CD4-positive, alpha-beta T cell treated with Interleukin-17A for 1 hour (primary cell): ENCODE data around the gene KIAA0753.

Experiments used
- DNase-seq: peaks from one replicate; pipeline ENCODE4 v3.0.0-alpha.2; 2020

KIAA0753 gene

DNA sequence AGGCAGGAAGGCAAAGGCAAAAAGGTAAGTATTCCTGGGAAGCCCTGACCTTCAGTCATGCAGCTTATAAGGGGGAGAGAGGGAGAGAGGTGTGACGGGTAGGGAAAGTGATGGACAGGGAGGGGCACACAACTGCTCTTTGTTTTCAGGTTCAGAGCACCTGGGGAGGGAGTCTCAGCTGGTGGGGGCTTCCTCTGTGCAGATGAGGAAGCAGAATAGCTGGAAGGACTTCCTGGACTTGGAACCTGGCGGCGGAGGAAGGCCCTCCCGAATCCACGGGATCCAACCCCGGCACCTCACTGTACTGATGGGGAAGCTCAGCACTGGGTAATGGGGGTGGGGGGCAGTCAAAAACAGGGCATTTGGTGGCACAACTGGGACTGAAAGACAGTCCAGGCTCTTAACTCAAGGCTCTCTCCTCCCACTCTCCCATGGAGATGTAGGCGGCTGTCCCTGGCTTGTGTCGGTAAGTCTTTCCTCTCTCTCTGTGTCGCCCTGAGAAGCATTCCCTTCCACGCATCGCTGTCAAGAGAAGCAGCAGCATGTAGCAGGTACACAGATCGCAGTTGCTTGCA, 72.2 kb downstream of the KIAA0753 start:
- no peak for DNase-seq

DNA sequence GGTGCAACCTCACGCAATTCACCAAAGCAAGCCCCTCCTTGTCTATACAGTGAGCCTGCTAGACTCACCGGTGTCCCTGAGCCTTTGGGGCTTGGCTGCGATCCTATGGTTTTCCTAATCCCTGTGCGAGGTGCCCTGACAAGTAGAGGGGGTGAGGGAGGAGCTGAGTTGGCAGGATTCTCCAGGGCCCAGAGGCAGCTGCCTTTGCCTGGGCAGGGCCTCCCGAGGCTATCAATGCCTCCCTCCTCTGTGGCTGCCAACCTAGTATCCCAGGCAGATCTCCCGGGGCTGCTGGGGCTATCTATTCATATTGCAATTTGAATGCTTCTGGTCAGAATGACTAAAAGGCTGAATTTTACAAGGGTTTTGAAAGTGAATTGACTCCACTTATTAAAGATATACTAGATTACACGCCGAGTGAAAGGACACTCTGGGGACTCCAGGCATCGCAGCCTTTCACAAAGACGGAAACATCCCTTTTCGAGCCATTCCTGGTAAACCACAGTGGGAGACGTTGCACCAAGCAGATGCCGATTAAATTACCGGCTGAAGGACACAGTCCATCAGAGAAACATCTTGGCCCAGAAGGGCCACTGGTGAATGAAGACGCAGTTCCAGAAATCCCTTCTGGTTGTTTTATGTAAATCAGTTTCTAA, 72.9 kb downstream of the KIAA0753 start:
- DNase-seq = no peak

DNA sequence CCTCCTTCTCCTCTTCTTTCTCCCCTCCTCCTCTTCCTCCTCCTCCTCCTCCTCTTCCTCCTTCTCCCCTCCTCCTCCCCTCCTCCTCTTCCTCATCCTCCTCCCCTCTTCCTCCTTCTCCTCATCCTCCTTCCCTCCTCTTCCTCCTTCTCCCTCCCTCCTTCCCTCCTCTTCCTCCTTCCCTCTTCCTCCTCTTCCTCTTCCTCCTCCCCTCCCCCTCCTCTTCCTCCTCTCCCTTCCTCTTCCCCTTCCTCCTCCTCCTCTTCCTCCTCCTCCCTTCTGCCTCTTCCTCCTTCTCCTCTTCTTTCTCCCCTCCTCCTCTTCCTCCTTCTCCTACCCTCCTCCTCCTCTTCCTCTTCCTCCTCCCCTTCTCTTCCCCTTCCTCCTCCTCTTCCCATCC, 79.1 kb downstream of the KIAA0753 start:
- no peak for DNase-seq

GRCh38 chr17:6560496-6560895, 80.0 kb downstream of the KIAA0753 start:
- DNase-seq = no peak

GRCh38 chr17:6559753-6560215, 80.7 kb downstream of the KIAA0753 start:
- no peak for DNase-seq

GRCh38 chr17:6558932-6559752, 81.4 kb downstream of the KIAA0753 start:
- no peak for DNase-seq

- DNase-seq = no peak
Observed at GRCh38 chr17:6558276-6558675, 82.2 kb downstream of the KIAA0753 start.

GRCh38 chr17:6557040-6557438, 83.5 kb downstream of the KIAA0753 start:
- no peak for DNase-seq

GRCh38 chr17:6556121-6557039, 84.1 kb downstream of the KIAA0753 start, which contains the start of gene PITPNM3:
Gene PITPNM3 (minus strand): TSS chr17:6556555. CDS start chr17:6556406, 149 bp downstream.
- DNase-seq = no peak

DNA sequence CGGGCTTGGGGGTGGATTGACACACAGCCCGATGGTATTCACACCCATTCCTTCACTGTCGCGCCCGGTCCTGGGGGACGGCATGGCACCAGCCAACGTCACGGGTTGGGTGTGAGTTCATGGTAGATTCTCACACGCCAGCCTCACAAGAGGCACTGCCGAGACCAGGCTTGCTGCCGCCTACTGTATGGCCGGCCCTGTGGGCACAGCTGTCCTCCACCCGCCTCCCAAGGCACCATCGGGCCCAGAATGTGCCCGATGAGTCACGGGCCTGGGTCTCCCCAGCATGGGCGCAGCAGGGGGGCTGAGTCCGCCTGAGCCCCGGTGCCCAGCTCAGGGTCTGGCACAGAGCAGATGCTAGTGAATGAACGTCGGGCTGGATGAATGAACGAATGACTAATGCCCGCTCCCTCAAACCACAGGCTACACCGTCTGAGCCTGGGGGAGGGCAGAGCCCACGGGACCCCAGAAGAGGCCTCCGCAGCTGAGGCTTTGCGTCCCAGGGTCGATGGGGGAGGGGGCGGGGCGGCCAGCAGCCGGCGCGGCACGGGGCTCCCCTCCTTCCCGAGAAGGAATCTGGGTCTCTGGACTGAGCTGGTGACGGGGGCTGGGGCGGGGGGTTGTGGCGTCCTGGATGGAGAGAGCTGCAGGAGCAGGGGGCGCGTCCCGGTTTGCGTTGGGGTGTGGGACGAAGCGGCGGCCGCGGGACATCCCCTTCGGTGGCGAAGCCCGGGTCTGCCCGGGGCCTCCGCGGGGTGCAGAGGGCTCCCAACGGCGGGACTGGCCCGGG, 85.0 kb downstream of the KIAA0753 start:
- DNase-seq = no peak

- DNase-seq = no peak
Observed at GRCh38 chr17:6554871-6555330, 85.6 kb downstream of the KIAA0753 start.

- no peak for DNase-seq
Observed at GRCh38 chr17:6554342-6554741, 86.2 kb downstream of the KIAA0753 start.

- no peak for DNase-seq
Observed at GRCh38 chr17:6551869-6552531, 88.5 kb downstream of the KIAA0753 start.

DNA sequence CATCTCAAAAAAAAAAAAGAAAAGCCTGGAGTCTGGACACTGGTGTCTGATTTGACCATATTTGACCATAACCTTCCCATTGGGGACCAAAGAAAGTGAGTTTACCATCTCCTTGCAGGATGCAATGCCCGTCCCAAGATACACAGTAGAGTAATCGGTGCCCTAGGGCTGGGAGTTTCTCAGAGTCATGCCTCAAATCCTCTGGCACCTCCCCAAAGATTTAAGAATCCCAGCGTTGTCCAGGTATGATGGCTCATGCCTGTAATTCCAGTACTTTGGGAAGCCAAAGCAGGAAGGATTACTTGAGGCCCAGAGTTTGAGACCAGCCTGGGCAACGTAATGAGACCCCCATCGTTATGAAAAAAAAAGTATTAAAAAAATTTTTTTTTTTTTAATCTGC, 89.2 kb downstream of the KIAA0753 start:
- DNase-seq = no peak

DNA sequence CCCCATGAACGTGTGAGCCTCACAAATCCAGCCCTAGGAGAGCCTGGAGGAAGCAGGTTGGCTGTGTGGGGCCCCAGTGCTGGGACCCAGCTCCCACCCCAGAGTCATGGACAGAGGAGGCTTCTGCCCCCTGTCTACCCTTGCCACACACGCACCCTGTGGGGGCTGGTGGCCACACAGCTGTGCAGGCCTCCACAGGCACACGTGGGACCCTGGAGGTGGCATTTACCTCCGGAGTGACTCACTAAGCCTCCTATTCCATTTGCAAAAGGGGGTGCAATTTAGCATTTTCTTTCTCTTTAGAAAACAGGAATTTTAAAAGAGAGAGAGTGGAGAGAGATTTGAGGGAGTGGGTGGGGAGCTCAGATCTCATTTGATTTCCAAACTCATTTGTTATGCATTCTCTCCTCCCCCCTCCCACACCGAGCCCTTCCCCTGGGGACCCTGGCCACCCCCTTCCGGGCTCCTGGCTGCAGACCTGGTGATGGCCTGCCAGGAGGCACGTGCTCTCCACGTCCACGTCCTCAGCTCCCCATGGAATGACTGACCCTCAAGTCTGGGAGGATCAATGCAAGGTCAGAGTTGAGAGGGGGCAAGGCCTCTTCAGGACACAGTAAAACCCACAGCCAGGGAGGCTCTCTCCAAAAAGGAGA, 91.0 kb downstream of the KIAA0753 start:
- DNase-seq = no peak

DNA sequence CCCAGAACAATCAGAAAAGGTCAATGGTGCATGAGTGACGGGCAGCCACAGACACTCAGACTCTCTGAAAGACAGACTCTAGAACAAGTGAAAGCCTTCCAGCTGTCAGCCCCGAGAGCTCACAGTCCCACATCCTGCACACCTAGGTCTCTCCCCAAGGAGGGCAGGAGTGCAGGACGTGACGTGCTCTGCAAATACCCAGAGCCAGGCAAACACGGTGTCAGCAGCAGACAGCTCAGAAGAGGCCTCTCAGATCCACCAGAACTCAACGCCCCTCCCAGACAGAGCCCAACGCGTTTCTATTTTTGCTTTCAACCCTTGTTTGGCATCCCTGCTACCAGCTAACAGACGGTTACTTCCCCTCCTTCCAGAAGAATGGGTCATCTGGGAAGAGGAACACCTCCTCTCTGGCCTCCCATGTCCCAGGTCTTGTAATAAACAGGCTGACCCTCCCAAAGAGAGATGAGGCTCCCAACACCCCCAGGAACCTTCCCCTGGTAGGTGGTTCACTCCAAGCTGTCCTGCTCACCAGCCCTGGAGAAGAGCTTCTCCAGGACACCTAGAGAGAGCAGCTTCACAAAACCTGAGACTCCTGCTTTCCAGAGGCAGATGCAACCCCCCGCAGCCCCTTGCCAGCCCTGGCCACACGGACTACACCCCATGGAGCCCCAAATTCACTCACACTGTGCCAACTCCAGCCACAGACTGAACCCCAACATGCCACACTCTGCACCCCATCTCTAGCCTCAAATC, 91.8 kb downstream of the KIAA0753 start:
- no peak for DNase-seq

GRCh38 chr17:6548034-6548433, 92.5 kb downstream of the KIAA0753 start:
- no peak for DNase-seq

- DNase-seq = no peak
Observed at GRCh38 chr17:6547336-6547735, 93.2 kb downstream of the KIAA0753 start.

DNA sequence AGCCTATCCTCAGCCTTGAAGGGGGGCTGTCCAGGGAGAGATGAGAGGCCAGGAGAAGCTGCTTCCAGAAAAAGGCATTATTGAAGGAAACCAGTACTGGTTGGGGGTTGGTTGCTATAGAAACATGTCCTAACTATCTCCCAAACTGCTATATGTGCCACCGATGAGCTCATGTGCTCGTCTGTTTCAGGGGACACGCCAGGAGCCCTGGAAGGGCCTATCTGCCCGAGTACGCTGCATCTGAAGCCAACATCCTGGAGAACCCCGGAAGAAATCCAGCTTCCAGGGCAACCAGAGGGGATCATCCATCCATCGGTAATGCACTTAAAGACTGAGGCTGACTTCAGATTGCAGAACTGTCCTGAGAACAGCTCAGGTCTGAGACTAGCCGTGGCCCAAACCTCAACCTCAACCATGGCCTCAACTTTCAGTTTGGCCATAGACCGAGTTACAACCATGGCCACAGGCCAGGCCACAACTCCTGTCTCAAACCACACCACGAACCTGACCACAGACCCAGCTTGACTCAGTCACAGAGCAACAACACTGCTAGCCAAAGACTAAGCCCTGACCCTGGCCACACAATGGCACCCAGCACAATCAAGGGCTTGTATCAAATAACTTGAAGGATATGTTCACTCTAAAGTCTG, 94.3 kb downstream of the KIAA0753 start:
- DNase-seq = no peak
